DND-41 (cell line): Measurements from ENCODE around the gene CACNB3.
A peak's percentile ranks its signal among the peaks of the same experiment; 100 is the strongest.

Experiments used
- ATAC-seq: fragments of 200-7000 bp; cut with Tn5 transposase; 3 replicates; pipeline ENCODE4 v1.9.1; 2021; ENCODE audit warnings: low read depth; ENCODE audit not compliant: insufficient read depth
- DNase-seq: peaks from one replicate; pipeline ENCODE4 v3.0.0-alpha.2; 2020
- H2AFZ ChIP-seq: 2 replicates; pipeline ENCODE4 v1.6.0; 2012; ENCODE audit warnings: low read depth, low read length
- H3K27ac ChIP-seq: 2 replicates; pipeline ENCODE4 v1.5.1; 2012; ENCODE audit warnings: low read length, inconsistent platforms
- H3K27me3 ChIP-seq: fragments of 200-600 bp; sonication (generic); 2 replicates; pipeline ENCODE4 v1.6.0; 2012; ENCODE audit warnings: low read length, mild to moderate bottlenecking, inconsistent platforms; ENCODE audit not compliant: insufficient read depth, poor library complexity
- H3K36me3 ChIP-seq: 2 replicates; pipeline ENCODE4 v1.5.1; 2012; ENCODE audit warnings: low read length, inconsistent platforms; ENCODE audit not compliant: insufficient read depth
- H3K4me1 ChIP-seq: 2 replicates; pipeline ENCODE4 v1.5.1; 2012; ENCODE audit warnings: mild to moderate bottlenecking, low read length; ENCODE audit not compliant: insufficient read depth
- H3K4me2 ChIP-seq: 2 replicates; pipeline ENCODE4 v1.6.0; 2012; ENCODE audit warnings: mild to moderate bottlenecking, moderate library complexity, low read length, inconsistent platforms; ENCODE audit not compliant: insufficient read depth
- H3K4me3 ChIP-seq, 2 experiments: fragments of 200-600 bp in 1 of 2; shearing (Covaris generic) in 1 of 2; 2 replicates each; pipeline ENCODE4 v1.5.1; 2012 to 2016; ENCODE audit warnings: inconsistent platforms in 2 of 2, low read length in 2 of 2, mild to moderate bottlenecking in 2 of 2, low read depth in 1 of 2, moderate library complexity in 1 of 2
- H3K79me2 ChIP-seq: 2 replicates; pipeline ENCODE4 v1.6.0; 2012; ENCODE audit warnings: low read length, inconsistent platforms; ENCODE audit not compliant: insufficient read depth
- H3K9ac ChIP-seq: 2 replicates; pipeline ENCODE4 v1.6.0; 2012; ENCODE audit warnings: low read depth, mild to moderate bottlenecking, inconsistent platforms, low read length, moderate library complexity
- H3K9me3 ChIP-seq: 2 replicates; pipeline ENCODE4 v1.5.1; 2012; ENCODE audit warnings: low read length, moderate library complexity, mild to moderate bottlenecking, inconsistent platforms; ENCODE audit not compliant: insufficient read depth, severe bottlenecking
- H4K20me1 ChIP-seq: 2 replicates; pipeline ENCODE4 v1.6.0; 2012; ENCODE audit warnings: low read length; ENCODE audit not compliant: insufficient read depth
- EZH2 ChIP-seq: IDR thresholded peaks from 3 replicates; pipeline ENCODE4 v1.6.1; 2012; ENCODE audit warnings: borderline replicate concordance, low read depth, mild to moderate bottlenecking, moderate library complexity, low read length, inconsistent platforms; ENCODE audit not compliant: severe bottlenecking
- TF ChIP-seq, protein P1 (sequence below): IDR thresholded peaks from 2 replicates; pipeline ENCODE4 v1.5.1; 2012; ENCODE audit warnings: borderline replicate concordance, low read length, moderate library complexity, mild to moderate bottlenecking; ENCODE audit not compliant: poor library complexity, severe bottlenecking; ENCODE audit errors: extremely low read depth

The CACNB3 gene

GRCh38 chr12:48811437-48812090 is 6.7 kb upstream of the CACNB3 start:
- Histone ChIP-seq H2AFZ (no peak overlapping the region), H3K36me3 (no peaks in the 10 kb centered on the region), H3K4me3 (no peak overlapping the region), H3K9ac (no peak overlapping the region), H3K79me2 (peaks cover 10% of the 10 kb centered on the region), H3K4me1 (peaks cover 24% of the 10 kb centered on the region), H3K27ac (no peak overlapping the region), H4K20me1 (no peaks in the 10 kb centered on the region), H3K27me3 (no peaks in the 10 kb centered on the region), H3K4me2 (no peak overlapping the region), H3K9me3 (no peaks in the 10 kb centered on the region)
- DNase-seq (no peak), ATAC-seq (no peak)
- TF ChIP-seq, protein P1, sequence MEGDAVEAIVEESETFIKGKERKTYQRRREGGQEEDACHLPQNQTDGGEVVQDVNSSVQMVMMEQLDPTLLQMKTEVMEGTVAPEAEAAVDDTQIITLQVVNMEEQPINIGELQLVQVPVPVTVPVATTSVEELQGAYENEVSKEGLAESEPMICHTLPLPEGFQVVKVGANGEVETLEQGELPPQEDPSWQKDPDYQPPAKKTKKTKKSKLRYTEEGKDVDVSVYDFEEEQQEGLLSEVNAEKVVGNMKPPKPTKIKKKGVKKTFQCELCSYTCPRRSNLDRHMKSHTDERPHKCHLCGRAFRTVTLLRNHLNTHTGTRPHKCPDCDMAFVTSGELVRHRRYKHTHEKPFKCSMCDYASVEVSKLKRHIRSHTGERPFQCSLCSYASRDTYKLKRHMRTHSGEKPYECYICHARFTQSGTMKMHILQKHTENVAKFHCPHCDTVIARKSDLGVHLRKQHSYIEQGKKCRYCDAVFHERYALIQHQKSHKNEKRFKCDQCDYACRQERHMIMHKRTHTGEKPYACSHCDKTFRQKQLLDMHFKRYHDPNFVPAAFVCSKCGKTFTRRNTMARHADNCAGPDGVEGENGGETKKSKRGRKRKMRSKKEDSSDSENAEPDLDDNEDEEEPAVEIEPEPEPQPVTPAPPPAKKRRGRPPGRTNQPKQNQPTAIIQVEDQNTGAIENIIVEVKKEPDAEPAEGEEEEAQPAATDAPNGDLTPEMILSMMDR, result no peak
- TF ChIP-seq EZH2, result no peak

GRCh38 chr12:48812389-48812788 is 5.9 kb upstream of the CACNB3 start:
- Histone ChIP-seq H3K79me2 (peaks cover 17% of the 10 kb centered on the region), H3K27ac (no peak overlapping the region), H4K20me1 (no peaks in the 10 kb centered on the region), H3K4me2 (no peak overlapping the region), H3K36me3 (no peaks in the 10 kb centered on the region), H2AFZ (no peak overlapping the region), H3K27me3 (no peaks in the 10 kb centered on the region), H3K4me1 (peaks cover 33% of the 10 kb centered on the region), H3K4me3 (no peak overlapping the region), H3K9ac (no peak overlapping the region), H3K9me3 (no peaks in the 10 kb centered on the region)
- TF ChIP-seq, protein P1, result no peak
- TF ChIP-seq EZH2, result no peak
- ATAC-seq (no peak), DNase-seq (no peak)

DNA sequence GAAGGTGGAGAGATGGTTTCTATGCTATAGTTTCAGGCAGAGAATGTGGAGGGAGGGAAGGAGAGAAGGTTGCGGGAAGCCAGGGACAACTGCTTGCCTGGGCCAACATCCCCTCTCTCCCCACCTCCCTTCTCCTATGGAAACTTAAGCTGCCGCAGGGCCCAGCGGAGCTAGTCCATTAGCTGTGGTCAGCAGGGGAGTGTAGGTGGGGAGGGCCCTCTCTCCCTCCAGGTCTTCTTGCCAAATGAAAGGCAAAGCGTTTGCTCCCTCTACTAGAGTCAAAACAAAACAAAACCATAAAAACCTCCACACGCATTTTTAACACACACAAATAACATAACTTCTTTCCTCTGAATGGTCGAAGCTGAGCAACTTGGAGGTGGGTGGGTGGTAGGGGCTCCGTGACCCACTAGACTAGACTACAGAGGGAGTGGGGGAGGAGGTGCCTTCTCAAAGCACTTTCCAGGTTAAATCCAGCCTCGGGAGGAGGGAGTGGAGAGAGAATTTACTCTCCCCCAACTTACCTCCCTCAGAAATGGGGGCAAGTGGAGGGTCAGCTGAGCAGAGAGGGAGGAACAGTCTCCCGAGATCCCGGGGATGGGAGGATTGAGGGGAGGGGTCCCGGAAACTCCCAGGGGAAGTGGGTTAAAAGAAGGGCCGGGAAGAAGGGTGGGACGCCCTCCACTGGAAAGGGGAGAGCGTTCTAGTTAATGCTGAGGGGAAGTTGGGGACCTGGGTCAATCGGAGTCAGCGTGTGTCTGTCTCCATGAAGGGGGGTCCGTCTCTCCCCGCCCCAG is 4.6 kb upstream of the CACNB3 start:
- Histone ChIP-seq H3K79me2 (peaks cover 22% of the 10 kb centered on the region), H3K9ac (peak overlapping the region; percentile 81; the same call in 1 of the 2 replicates), H3K4me2 (peak overlapping the region; percentile 84), H3K4me3 (peak overlapping the region in 1 of 2 experiments; percentile 91; a peak in 1 of 4 replicates), H3K27ac (no peak overlapping the region), H4K20me1 (no peaks in the 10 kb centered on the region), H3K4me1 (peaks cover 40% of the 10 kb centered on the region), H2AFZ (peak overlapping the region; percentile 100; the same call in 1 of the 2 replicates), H3K27me3 (no peaks in the 10 kb centered on the region), H3K36me3 (no peaks in the 10 kb centered on the region), H3K9me3 (no peaks in the 10 kb centered on the region)
- ATAC-seq (no peak), DNase-seq (no peak)
- no peak for TF ChIP-seq EZH2
- TF ChIP-seq, protein P1, result no peak
